ENCODE results near the gene CDH12.
"Not testable (repeated sequence)": the region's sequence is repeated elsewhere in the genome, so short reads cannot be mapped to it uniquely, and the experiment has no call there.

The CDH12 gene

DNA sequence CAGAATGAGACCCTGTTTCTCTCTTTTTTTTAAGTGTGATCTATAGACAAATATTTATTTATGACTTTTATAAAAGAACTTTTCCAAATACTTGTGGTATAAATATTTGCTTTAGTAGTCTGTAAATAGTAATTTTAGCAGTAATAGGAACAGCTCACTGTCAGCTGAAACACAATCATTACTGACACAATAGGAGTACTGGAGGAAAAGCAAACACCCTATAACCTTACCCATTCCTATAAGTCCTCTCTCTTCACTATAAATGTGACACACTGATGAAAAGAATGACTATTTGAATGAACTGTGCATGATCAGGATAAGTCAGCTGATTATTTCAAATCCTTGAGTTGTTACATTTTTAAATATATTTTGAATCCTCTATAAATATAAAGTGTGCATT is 72.4 kb downstream of the CDH12 start:
- TF ChIP-seq, protein P1, sequence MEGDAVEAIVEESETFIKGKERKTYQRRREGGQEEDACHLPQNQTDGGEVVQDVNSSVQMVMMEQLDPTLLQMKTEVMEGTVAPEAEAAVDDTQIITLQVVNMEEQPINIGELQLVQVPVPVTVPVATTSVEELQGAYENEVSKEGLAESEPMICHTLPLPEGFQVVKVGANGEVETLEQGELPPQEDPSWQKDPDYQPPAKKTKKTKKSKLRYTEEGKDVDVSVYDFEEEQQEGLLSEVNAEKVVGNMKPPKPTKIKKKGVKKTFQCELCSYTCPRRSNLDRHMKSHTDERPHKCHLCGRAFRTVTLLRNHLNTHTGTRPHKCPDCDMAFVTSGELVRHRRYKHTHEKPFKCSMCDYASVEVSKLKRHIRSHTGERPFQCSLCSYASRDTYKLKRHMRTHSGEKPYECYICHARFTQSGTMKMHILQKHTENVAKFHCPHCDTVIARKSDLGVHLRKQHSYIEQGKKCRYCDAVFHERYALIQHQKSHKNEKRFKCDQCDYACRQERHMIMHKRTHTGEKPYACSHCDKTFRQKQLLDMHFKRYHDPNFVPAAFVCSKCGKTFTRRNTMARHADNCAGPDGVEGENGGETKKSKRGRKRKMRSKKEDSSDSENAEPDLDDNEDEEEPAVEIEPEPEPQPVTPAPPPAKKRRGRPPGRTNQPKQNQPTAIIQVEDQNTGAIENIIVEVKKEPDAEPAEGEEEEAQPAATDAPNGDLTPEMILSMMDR (conservative IDR thresholded peaks at IDR 0.05; ENCODE audit: control insufficient read depth, insufficient read depth, low read depth, low read length): no peak
- H3K4me3 ChIP-seq (ENCODE audit: control insufficient read depth, low read depth, low read length): no peak overlapping the region
- no peak for DNase-seq (ENCODE audit: low read depth)

DNA sequence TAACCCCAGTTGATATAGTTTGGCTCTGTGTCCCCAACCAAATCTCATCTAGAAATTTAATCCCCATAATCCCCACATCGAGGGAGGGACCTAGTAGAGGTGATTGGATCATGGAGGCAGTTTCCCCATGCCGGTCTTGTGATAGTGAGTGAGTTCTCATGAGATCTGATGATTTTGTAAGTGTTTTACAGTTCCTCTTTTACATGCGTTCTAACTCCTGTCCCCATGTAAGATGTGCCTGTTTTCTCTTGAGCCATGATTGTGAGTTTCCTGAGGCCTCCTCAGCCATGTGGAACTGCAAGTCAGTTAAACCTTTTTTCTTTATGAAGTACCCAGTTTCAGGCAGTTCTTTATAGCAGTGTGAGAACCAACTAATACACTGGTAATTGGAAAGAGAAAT is 73.6 kb downstream of the CDH12 start:
- TF ChIP-seq, protein P1 (conservative IDR thresholded peaks at IDR 0.05; ENCODE audit: control insufficient read depth, insufficient read depth, low read depth, low read length): no peak
- no peak overlapping the region for H3K4me3 ChIP-seq (ENCODE audit: control insufficient read depth, low read depth, low read length)
- no peak for DNase-seq (ENCODE audit: low read depth)

DNA sequence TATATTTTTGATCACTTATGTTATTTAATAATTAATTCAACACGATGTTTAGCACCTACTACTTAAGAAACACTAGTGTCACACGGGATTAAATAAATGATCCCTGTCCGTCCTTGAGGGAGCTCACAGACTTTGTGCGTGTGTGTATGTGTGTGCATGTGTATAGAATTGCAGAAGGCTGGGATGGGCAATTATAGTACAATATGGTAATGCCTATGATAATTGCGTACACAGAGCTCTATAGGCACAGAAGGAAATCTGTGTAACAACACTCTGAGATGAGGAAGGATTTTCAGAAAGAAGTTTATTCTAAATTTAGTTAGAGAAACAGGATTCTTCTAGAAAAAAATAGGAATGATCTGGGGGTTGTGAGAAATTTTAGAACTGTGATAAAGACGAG is 76.9 kb downstream of the CDH12 start:
- DNase-seq (ENCODE audit: low read depth): no peak
- TF ChIP-seq, protein P1 (conservative IDR thresholded peaks at IDR 0.05; ENCODE audit: control insufficient read depth, insufficient read depth, low read depth, low read length): no peak
- H3K4me3 ChIP-seq (ENCODE audit: control insufficient read depth, low read depth, low read length): no peak overlapping the region

DNA sequence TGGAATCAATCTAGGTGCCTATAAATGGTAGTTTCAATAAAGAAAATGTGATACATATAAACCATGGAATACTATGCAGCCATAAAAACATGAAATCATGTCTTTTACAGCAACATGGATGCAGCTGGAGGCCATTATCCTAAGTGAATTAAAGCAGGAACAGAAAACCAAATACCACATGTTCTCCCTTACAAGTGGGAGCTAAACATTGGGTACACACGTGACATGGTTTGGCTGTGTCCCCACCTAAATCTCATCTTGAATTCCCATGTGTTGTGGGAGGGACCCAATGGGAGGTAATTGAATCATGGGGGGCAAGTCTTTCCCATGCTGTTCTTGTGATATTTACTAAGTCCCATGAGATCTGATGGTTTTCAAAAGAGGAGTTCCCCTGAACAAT is 78.9 kb downstream of the CDH12 start:
- not testable (repeated sequence) for H3K4me3 ChIP-seq (ENCODE audit: control insufficient read depth, low read depth, low read length); DNase-seq (ENCODE audit: low read depth)

DNA sequence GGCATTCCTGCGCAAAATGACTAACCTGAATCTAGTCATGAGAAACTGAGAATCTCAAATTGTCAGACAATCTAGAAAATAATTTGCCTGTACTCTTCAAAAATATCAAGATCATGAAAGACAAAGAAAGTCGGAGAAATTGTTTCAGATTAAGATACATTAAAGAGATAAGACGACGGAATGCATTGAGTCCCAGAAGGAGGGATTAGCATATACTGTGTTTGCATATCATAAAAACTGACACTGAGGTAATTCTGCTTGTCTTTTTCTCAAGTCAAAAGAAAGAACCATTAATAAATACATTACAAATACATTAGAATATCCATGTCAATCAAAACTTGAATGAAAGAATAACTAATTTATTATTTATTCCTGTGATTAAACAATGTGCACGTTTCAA is 88.4 kb downstream of the CDH12 start:
- no peak for DNase-seq (ENCODE audit: low read depth)
- TF ChIP-seq, protein P1 (conservative IDR thresholded peaks at IDR 0.05; ENCODE audit: control insufficient read depth, insufficient read depth, low read depth, low read length): no peak
- no peak overlapping the region for H3K4me3 ChIP-seq (ENCODE audit: control insufficient read depth, low read depth, low read length)

DNA sequence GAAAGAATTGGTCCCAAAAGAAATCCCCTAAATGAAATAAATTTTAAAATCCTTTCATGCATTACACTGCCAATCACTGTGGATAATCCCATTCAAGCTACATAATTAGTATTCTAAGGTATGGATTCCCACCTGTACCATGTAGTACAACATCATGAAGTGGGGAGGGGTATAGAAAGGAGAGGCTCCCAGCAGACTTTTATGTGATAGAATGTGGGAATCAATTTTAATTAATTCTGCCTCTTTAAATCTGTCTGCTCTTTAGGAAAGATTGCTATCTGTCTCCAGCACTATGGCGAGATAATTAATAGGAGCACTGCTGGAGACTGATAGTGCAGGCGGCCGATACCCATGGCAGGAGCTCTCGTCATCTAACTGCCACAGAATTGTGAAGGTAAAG is 95.4 kb downstream of the CDH12 start:
- TF ChIP-seq, protein P1 (conservative IDR thresholded peaks at IDR 0.05; ENCODE audit: control insufficient read depth, insufficient read depth, low read depth, low read length): no peak
- H3K4me3 ChIP-seq (ENCODE audit: control insufficient read depth, low read depth, low read length): no peak overlapping the region
- no peak for DNase-seq (ENCODE audit: low read depth)

DNA sequence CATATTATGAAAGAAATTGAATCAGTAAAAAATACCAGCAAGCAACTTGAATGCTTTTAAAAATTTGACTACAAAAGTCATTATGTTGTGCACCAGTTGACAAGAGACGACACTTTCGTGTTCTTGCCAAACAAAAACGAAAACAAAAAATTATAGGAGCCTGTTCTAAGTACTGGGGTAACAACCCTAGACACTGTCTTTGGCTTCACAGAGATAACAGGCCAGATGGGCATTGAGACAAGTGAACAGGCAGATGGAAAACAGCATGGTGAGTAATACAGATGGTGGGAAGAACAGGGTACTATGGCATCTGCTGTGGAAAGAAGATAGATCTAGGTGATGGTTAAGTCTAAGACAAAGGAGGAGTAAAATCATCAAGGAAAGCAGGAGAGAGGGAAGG is 99.0 kb downstream of the CDH12 start:
- DNase-seq (ENCODE audit: low read depth): no peak
- no peak overlapping the region for H3K4me3 ChIP-seq (ENCODE audit: control insufficient read depth, low read depth, low read length)
- TF ChIP-seq, protein P1 (conservative IDR thresholded peaks at IDR 0.05; ENCODE audit: control insufficient read depth, insufficient read depth, low read depth, low read length): no peak

Data from fibroblast of mammary gland (primary cell).